SK-N-DZ (cell line): Measurements from ENCODE around the gene PLA2G4F.
"Not testable (repeated sequence)": the region's sequence is repeated elsewhere in the genome, so short reads cannot be mapped to it uniquely, and the experiment has no call there.

ENCODE experiments used
- DNase-seq: peaks from one replicate; pipeline ENCODE4 v3.0.0-alpha.2; 2015; ENCODE audit warnings: low spot score
- small RNA-seq, 2 experiments: library from RNA; depleted of rRNA; stranded (forward); fragments of <200 nt; gene quantifications; one replicate each; pipeline ENCODE3, GENCODE V24; 2014

PLA2G4F gene

DNA sequence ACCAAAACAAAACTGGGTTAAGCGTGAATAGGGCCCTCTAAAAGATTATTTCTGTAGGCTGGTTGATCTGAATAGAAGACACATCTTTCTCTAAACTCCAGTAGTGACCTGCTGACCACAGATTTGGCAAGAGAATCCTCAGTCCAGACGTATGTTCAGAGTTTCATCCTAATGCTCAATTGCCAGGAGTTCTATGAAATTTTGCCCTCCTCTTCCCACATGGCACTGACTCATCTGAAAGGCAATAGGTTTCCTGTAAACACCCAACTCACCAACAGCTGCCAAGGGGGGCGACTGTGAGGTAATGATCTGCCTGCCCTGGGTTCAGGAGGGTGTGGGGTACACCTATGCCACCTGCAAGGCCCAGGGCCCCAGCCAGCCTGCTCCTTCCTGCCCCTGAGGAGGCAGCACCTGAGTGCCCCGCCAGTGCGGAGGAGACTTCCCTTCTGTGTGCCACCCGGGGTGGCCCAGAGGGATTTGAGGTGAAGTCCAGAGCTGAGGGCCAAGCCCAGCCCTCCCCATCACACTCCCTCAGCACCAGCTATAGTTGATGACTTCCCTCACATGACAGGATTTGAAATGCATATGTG is 53.7 kb downstream of the PLA2G4F start:
- DNase-seq: no peak

DNA sequence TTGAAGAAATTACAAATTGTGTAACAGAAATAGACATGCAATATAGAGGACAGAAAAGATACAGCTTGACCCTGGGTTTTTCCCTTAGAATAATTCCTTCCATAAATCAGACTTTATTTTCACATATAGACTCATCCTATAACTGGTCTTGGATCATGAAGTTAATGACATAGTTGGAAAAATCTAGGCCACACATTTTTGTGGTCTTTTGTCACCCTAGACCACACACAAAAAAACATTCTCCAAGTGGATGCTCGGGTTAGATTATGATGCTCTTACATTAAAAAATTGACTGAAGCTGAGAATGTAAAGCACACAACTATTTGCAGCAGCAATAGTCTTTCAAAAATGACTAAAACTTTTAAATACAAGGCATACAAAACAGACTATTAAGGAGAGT is 54.6 kb downstream of the PLA2G4F start:
- DNase-seq: no peak

DNA sequence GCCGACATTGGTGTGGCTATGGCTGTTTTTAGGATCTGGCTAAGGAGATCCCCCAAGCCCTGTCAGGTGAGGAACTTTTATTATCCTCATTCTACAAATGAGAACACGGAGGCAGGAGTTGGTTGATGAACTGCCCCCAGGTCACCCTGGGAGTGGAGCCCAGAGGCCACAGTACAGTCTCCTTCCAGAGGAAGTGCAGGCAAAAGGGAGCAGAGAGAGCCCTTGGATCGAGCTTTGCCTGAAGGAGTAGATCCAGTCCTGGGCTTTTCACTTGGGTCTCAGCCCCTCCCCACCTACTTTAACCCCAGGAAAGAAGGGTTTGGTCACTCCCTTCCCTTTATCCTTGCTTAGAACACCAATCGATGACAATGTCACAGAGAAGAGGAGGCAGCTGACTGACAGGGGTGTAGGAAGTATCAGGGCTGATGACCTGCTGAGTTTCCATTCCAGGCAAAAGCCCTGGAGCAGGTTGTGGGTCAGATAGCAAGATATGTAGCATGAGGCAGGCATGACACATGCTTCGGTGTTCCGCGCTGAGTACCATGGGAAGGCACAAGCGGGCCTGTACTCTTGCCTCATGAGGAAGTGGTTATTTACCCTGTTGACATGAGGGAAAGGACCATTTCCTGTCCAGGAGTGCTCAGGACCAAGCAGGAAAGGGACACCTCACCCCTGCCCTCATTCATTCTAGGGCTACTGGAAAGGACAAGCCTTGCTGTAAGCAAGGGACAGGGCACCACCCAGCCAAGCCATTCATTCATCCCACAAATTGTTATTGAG is 56.2 kb downstream of the PLA2G4F start:
- no peak for DNase-seq

DNA sequence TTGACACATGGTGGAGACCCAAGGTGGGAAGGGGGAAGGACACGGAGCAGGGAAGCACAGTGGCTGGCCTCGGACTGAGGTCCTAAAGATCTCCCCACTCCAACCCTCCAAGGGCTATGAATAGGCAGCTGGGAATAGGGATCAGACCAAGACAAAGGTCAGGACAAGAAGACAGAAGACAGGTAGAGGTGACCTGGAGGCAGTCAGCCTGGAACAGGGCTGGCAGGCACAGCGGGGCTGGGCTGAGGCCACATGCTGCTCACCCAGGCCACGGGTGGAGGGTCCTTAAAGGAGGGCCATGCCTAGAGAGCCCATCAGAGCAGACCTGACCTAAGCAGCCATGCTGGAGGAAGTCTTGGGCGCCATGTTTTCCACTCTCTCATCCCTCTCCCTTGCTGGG is 59.4 kb downstream of the PLA2G4F start:
- DNase-seq: no peak

DNA sequence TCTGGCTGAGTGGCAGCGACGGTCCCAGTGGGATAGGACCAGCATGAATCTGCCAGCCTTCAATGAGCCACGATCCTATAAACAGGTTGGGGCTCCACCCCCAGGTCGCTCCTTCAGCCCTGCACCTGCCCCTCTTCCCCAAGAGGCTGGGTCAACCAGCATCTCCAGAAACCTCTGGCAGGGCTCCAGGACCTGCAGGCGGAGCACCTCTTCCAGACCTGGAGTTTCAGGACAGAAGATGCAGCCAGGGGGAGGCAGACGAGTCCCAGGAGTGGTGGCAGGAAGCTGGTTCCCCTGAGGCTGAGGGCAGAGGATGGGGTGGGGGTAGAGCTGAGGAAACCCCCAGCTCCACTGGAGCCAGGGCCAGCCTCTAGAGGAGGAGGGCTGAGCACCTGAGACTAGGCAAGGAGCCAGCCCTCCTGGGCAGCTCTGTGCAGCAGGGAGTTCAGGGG is 61.9 kb downstream of the PLA2G4F start, which contains the start of gene PLA2G4D:
Gene PLA2G4D, minus strand, starts transcription at position 51 of the 452 bp plus-strand sequence. CDS start 103 bp downstream, outside the sequence.
- DNase-seq: no peak

DNA sequence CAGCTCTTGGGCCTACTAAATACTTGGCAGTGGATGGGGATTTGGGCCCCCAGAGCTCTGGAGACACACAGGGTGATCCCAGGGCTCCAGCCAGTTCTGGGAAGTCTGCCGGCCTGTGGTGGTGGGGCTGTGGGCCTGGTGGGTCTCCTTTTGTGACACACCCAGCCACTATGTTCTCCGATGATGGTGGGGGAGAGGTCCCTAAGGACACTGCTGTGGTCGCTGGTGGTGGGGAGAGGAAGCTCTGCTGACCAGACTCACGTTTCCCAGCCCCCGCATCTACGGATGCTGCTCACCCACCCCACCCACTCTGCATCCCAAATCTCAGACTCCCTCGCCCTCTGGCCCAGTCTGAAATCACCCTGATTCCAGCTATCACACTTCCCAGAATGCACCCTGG is 62.5 kb downstream of the PLA2G4F start:
- DNase-seq: no peak

DNA sequence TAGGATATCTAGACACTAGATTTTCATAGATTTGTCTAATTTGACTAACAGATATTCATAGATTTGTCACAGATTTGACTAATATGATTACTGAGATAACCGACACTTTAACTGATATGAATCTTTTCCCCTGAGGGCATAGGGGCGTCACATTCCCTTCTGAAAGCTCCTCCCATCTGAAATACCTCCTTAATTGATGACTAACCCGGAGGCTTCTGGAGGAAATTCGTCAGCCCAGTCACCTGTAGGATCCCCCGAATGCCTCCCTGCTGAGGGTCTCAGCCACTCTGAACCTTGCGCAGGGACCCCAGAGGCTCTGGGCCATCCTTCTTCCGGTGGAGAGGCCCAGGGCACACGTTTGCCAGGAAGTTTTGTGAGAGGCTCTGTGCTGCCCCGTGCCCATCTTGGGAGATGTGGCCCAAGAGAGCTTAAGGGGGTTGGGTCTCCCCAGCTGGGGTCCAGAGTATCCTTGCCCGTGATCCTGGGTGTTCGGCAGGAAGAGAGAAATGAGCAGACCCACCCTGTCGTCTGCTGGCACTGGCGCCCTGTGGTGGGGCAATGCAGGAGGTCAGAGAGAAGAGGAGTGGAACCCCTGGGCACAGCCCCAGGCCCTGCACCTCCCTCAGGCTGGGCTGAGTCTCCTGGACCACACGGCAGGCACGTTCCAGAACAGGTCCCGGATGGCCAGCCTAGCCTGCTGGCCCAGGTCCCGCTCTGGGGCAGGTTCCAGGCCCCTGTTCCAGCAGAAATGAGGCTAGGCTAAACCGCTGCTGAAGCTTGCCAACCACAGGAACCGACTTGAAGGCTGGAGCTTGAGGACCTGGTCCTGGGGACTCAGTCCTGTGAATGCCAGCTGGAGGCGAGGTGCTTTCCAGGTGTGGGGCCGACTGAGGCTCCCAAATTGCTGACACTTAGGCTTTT is 63.8 kb downstream of the PLA2G4F start:
- no peak for DNase-seq

DNA sequence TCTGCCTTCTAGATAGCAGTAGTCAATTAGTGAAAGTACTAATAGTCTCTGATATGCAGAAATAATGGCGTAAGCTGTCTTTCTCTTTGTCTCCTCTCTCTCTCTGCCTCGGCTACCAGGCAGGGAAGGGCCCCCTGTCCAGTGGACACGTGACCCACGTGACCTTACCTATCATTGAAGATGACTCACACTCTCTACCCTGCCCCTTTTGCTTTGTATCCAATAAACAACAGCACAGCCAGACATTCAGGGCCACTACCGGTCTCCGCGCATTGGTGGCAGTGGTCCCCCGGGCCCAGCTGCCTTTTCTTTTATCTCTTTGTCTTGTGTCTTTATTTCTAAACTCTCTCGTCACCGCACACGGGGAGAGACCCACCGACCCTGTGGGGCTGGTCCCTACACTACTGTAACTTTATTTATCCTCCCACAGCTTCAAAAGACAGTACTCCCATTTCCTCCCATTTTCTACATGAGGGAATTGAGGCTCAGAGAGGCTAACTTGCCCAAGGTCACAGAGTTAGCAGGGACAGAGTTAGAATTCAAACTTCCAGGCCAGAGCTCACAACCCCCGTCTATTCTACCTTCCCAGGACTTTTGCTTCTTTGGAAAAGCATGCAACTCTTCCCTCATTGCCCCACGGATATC is 64.6 kb downstream of the PLA2G4F start:
- DNase-seq: not testable (repeated sequence)

DNA sequence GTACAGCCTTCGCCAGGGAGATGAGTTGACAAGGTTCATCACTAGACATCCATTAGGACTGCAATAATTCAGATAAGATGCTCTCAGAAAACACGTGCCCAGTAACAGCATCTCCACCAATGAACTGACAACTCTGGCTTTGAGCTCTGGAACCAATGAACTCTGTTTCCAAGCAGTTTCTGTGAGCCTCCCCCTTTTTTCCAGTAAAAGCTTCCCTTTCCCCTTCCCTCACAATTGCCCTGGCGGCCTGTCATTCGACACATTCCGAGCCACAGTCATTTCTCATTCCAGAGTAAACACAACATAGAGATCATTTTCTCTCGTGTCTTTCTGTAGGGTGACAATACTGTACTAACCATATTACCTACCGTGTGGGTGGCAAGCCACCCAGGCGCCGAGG is 65.7 kb downstream of the PLA2G4F start:
- DNase-seq: no peak

DNA sequence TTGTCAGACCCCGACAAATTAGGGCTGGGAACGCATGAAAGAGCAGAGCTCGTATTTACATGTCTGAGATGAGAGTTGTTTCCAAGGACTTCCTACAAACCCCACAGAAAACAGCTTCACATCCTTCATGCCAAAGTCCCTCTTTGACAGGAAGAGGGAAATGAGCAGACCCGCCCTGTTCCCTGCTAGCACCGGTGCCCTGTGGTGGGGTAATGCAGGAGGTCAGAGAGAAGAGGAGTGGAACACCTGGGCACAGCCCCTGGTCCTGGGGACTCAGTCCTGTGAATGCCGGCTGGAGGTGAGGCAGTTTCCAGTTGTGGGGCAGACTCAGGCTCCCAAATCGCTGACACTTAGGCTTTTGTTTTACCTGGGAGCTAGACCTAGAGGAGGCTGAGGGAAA is 66.1 kb downstream of the PLA2G4F start:
- DNase-seq: no peak

DNA sequence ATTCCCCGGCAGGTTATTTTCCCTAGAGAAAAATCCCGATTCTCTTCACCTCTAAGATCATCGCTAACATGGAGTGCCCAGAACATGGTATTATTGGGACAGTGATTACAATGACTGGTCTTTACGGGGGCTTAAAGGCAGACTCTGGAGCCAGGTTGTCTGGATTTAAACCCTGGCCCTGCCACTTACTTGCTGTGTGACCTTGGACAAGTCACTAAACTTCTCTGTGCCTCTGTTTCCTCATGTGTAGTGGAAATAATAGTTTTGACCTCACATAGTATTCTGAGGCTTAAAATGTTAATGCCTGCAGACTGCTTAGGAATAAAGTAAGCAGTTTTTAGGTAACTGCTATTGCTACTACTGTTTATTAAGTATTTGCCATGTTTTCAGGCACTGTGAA is 66.5 kb downstream of the PLA2G4F start:
- no peak for DNase-seq

Small RNA genes lying within 50 kb of the gene (small RNA-seq; reads per million reads assigned to genes)
- 0 to 0.18 reads per million in 2 experiments for gene MIR627
